Karpas-422 (cell line): ENCODE data around the gene CDIP1. TPM values are rescaled to one million over a fixed set of nuclear protein-coding genes. Genes with fewer than 3 reads are reported as not detected.
"Not testable (repeated sequence)": the region's sequence is repeated elsewhere in the genome, so short reads cannot be mapped to it uniquely, and the experiment has no call there.

Experiments used
- DNase-seq: peaks from one replicate; pipeline ENCODE4 v3.0.0-alpha.2; 2015
- H2AFZ ChIP-seq: fragments of 200-600 bp; sonication (generic); 2 replicates; pipeline ENCODE4 v1.6.1; 2014; ENCODE audit warnings: antibody characterized with exemption, low read length, mixed read lengths
- H3K27ac ChIP-seq: fragments of 200-600 bp; sonication (generic); 2 replicates; pipeline ENCODE4 v1.5.1; 2014; ENCODE audit warnings: mild to moderate bottlenecking, low read length, moderate library complexity
- H3K27me3 ChIP-seq: fragments of 200-600 bp; sonication (generic); 2 replicates; pipeline ENCODE4 v1.6.1; 2014; ENCODE audit warnings: low read length, mixed read lengths
- H3K36me3 ChIP-seq: fragments of 200-600 bp; sonication (generic); 2 replicates; pipeline ENCODE4 v1.6.1; 2014; ENCODE audit warnings: low read length, mixed read lengths; ENCODE audit not compliant: insufficient read depth
- H3K4me1 ChIP-seq: fragments of 200-600 bp; sonication (generic); 2 replicates; pipeline ENCODE4 v1.6.1; 2014; ENCODE audit warnings: mild to moderate bottlenecking, low read length, mixed read lengths
- H3K4me2 ChIP-seq: fragments of 200-600 bp; sonication (generic); 2 replicates; pipeline ENCODE4 v1.6.1; 2014; ENCODE audit warnings: low read length, low read depth, mild to moderate bottlenecking; ENCODE audit not compliant: poor library complexity, severe bottlenecking
- H3K4me3 ChIP-seq: fragments of 200-600 bp; sonication (generic); 2 replicates; pipeline ENCODE4 v1.5.1; 2014; ENCODE audit warnings: mild to moderate bottlenecking, antibody characterized with exemption, low read length, mixed read lengths
- H3K79me2 ChIP-seq: fragments of 200-600 bp; sonication (generic); 2 replicates; pipeline ENCODE4 v1.6.1; 2014; ENCODE audit warnings: mild to moderate bottlenecking, low read length, mixed read lengths
- H3K9ac ChIP-seq: fragments of 200-600 bp; sonication (generic); 2 replicates; pipeline ENCODE4 v1.6.0; 2014; ENCODE audit warnings: low read length
- H3K9me2 ChIP-seq: fragments of 200-600 bp; sonication (generic), shearing (Covaris generic); replicated peaks from 2 replicates; pipeline ENCODE4 v1.6.0; 2014; ENCODE audit warnings: mild to moderate bottlenecking, low read length, moderate library complexity; ENCODE audit not compliant: insufficient read depth
- H3K9me3 ChIP-seq: fragments of 300-700, 200-600 bp; sonication (generic); 2 replicates; pipeline ENCODE4 v1.6.1; 2014; ENCODE audit warnings: low read length, mixed read lengths
- H4K20me1 ChIP-seq: fragments of 200-600 bp; sonication (generic); 2 replicates; pipeline ENCODE4 v1.6.1; 2014; ENCODE audit warnings: mild to moderate bottlenecking, antibody characterized with exemption, low read length, low read depth; ENCODE audit not compliant: insufficient read depth
- total RNA-seq: library from RNA; depleted of rRNA; stranded (reverse); fragments of >200 nt; shearing (Covaris generic); gene quantifications from 2 replicates; pipeline ENCODE4 v1.2.3, GENCODE V29; 2014; ENCODE audit warnings: low replicate concordance; rRNA removed

Gene CDIP1
- total RNA-seq = not detected in 2 replicates

DNA sequence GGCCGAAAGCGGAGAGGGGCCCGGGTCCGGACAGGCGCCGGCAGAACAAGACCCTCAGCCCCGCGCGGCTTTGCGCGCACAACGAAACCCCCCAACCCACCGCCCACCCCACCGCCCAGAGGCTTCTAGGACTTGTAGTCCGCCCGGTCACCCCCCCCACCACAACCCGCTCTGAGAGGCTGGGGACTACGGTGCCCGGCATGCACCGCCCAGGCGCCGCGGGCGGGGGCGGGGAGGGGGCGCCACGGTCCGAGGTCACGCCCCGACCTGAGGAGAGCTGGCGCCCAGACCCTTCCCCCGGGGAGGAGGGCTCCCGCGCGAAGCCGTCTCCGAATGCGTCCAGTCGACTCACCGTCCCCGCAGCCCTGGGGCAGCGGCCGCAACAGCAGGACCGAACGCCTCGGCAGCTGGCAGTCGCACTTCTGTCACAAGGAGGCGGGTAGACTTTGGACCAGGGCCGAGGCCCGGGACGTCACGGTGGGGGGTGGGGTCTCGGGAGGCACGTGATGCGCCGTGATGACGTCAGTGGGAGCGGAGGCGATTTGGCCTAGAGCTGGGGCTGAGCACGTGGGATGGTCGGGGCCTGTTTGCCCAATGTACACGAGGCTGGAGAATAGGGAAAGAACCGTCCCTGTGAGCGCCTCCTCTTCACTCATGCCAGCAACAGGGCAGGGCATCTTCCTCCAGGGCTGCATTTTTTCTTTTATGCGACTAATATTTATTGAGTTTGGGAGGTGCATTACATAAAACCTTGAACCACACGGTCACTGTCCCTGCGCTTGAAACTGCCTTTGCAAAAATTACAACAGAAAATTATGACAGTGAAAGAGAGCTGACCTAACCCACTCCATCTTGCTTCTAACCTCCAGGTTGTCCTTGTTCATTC lies at the start of gene CDIP1:
CDIP1 (minus strand) TSS at position 424 of the 886 bp plus-strand sequence. CDS start 24,643 bp downstream, outside the sequence.
- Histone ChIP-seq H3K9me3 (no peaks in the 10 kb centered on the region; the same call in none of the 2 replicates), H4K20me1 (no peaks in the 10 kb centered on the region), H3K4me3 (no peak within 1 kb of the TSS), H3K27ac (no peak within 1 kb of the TSS), H3K4me1 (no peaks in the 10 kb centered on the region), H3K79me2 (no peaks in the 10 kb centered on the region), H3K4me2 (no peak within 1 kb of the TSS), H2AFZ (no peak within 1 kb of the TSS), H3K36me3 (no peaks in the 10 kb centered on the region), H3K27me3 (no peaks in the 10 kb centered on the region), H3K9me2 (no peaks in the 10 kb centered on the region), H3K9ac (no peak within 1 kb of the TSS)
- no peak for DNase-seq

DNA sequence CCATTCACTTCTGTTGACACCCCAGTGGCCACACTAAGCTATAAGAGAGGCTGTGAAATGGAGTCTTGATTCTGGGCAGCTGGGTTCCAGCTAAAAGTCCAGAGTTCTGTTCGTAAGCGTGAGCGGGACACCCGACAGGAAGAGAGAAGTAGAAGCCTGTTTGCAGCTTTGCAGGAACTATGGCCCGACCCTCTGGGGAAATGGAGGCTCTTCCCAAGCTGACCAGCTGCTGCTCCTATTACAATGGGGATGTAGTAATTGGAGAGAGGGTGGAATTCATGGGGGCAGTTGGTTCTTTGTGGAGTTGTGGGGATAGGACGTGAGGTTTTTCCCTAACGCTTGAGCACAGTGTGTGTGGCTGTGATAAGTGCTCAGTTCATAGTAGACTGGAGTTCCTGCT lies 47.7 kb upstream of the CDIP1 start:
- Histone ChIP-seq H3K9me2 (no peaks in the 10 kb centered on the region), H4K20me1 (no peaks in the 10 kb centered on the region), H3K36me3 (no peaks in the 10 kb centered on the region), H3K4me1 (no peaks in the 10 kb centered on the region), H3K27ac (no peak overlapping the region), H3K4me3 (no peak overlapping the region), H2AFZ (no peak overlapping the region), H3K27me3 (no peaks in the 10 kb centered on the region), H3K79me2 (no peaks in the 10 kb centered on the region), H3K4me2 (no peak overlapping the region), H3K9me3 (no peaks in the 10 kb centered on the region), H3K9ac (no peak overlapping the region)
- peak; percentile 11 for DNase-seq

DNA sequence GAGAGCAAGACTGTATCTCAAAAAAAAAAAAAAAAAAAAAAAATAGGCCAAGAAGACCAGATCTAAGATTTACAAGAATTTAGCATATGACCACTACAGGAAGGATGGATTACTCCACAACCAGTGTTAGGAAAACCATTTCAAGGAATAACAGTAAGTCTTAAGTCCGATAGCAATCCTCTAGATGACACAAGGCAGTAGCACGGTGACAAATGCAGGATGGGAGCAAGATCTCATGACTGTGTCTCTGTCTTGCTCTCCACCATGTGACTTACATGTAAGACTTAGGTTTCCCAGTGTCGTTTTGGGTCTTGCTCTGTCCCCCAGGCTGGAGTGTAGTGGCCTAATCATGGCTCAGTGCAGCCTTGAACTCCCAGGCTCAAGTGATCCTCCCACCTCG lies 45.3 kb upstream of the CDIP1 start:
- no peak overlapping the region for H3K9ac ChIP-seq
- H3K4me3 ChIP-seq = no peak overlapping the region
- no peak overlapping the region for H3K4me2 ChIP-seq
- no peaks in the 10 kb centered on the region for H3K4me1 ChIP-seq
- H3K27ac ChIP-seq = no peak overlapping the region
- H3K27me3 ChIP-seq = no peaks in the 10 kb centered on the region
- H2AFZ ChIP-seq = no peak overlapping the region
- H3K9me2 ChIP-seq = no peaks in the 10 kb centered on the region
- H3K36me3 ChIP-seq = no peaks in the 10 kb centered on the region
- no peaks in the 10 kb centered on the region for H3K79me2 ChIP-seq
- H3K9me3 ChIP-seq = no peaks in the 10 kb centered on the region
- no peaks in the 10 kb centered on the region for H4K20me1 ChIP-seq
- no peak for DNase-seq

DNA sequence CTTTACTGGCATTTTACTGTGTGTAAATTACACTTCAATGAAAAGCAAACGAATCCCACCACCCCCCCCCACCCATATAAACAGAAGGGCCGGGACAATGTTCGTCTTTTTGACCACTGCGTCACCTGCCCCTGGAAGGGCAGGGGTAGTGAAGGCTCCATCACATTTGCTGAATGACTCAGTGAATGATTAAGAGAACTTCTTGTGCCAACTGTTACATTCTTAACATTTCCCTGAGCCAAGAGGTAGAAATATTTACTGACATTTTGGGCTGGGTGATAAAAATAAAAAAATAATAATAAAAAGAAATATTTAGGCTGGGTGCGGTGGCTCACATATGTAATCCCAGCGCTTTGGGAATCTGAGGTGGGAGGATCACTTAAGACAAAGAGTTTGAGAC lies 41.7 kb upstream of the CDIP1 start:
- Histone ChIP-seq H3K4me2 (no peak overlapping the region), H3K36me3 (no peaks in the 10 kb centered on the region), H3K9me2 (no peaks in the 10 kb centered on the region), H3K27me3 (no peaks in the 10 kb centered on the region), H3K9ac (no peak overlapping the region), H3K79me2 (no peaks in the 10 kb centered on the region), H3K27ac (no peak overlapping the region), H3K4me1 (no peaks in the 10 kb centered on the region), H3K4me3 (no peak overlapping the region), H2AFZ (no peak overlapping the region), H3K9me3 (no peaks in the 10 kb centered on the region), H4K20me1 (no peaks in the 10 kb centered on the region)
- DNase-seq = no peak

DNA sequence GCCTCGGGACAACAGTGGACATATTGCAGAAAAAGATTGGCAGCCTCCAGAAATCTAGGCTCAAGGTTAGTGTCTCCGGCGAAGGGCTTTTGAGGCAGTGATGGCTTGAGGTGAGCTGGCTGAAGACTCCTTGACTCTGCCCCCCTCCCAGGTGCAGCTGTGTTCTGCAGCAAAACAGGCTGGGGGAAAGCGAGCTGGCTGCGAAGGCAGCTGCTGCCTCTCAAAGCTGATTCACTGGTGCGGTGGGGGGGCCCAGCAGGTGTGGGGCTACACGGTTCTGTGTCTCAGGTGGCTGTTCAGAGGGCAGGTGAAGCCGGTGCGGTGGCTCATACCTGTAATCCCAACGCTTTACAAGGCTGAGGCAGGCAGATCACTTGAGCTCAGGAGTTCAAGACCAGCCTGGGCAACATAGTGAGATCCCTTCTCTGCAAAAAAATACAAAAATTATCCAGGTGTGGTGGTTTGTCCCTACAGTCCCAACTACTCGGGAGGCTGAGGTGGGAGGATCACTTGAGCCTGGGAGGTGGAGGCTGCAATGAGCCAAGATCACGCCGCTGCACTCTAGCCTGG lies 40.5 kb upstream of the CDIP1 start:
- no peak overlapping the region for H3K27ac ChIP-seq
- no peaks in the 10 kb centered on the region for H3K4me1 ChIP-seq
- no peaks in the 10 kb centered on the region for H3K79me2 ChIP-seq
- no peaks in the 10 kb centered on the region for H4K20me1 ChIP-seq
- H3K4me2 ChIP-seq = no peak overlapping the region
- H3K9ac ChIP-seq = no peak overlapping the region
- H3K36me3 ChIP-seq = no peaks in the 10 kb centered on the region
- no peaks in the 10 kb centered on the region for H3K9me3 ChIP-seq
- H3K4me3 ChIP-seq = no peak overlapping the region
- H3K27me3 ChIP-seq = no peaks in the 10 kb centered on the region
- no peaks in the 10 kb centered on the region for H3K9me2 ChIP-seq
- no peak overlapping the region for H2AFZ ChIP-seq
- DNase-seq = peak; percentile 26

DNA sequence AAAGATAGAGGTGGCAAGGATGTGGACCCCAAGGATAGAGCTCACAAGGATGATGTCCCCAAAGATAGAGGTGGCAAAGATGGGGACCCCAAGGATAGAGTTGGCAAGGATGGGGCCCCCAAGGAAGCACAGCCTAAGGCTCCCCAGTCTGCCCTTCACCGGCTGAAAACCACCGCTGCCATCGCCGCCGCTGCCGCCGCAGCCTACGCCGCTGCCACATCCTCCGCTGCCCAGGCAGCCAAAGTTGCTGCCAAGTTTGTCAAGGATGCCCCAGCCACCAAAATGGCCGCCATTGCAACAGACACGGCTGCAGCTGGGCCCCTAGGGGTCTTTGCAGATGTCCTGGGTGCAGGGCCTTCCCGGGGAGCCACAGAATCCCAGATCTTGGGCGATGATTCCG lies 37.4 kb upstream of the CDIP1 start:
- H3K4me3 ChIP-seq = no peak overlapping the region
- no peaks in the 10 kb centered on the region for H3K9me3 ChIP-seq
- no peaks in the 10 kb centered on the region for H3K9me2 ChIP-seq
- no peaks in the 10 kb centered on the region for H3K27me3 ChIP-seq
- H3K4me2 ChIP-seq = no peak overlapping the region
- H3K27ac ChIP-seq = no peak overlapping the region
- no peaks in the 10 kb centered on the region for H3K4me1 ChIP-seq
- no peaks in the 10 kb centered on the region for H3K79me2 ChIP-seq
- no peaks in the 10 kb centered on the region for H4K20me1 ChIP-seq
- no peak overlapping the region for H3K9ac ChIP-seq
- no peak for DNase-seq
- H2AFZ ChIP-seq = no peak overlapping the region
- H3K36me3 ChIP-seq = no peaks in the 10 kb centered on the region

DNA sequence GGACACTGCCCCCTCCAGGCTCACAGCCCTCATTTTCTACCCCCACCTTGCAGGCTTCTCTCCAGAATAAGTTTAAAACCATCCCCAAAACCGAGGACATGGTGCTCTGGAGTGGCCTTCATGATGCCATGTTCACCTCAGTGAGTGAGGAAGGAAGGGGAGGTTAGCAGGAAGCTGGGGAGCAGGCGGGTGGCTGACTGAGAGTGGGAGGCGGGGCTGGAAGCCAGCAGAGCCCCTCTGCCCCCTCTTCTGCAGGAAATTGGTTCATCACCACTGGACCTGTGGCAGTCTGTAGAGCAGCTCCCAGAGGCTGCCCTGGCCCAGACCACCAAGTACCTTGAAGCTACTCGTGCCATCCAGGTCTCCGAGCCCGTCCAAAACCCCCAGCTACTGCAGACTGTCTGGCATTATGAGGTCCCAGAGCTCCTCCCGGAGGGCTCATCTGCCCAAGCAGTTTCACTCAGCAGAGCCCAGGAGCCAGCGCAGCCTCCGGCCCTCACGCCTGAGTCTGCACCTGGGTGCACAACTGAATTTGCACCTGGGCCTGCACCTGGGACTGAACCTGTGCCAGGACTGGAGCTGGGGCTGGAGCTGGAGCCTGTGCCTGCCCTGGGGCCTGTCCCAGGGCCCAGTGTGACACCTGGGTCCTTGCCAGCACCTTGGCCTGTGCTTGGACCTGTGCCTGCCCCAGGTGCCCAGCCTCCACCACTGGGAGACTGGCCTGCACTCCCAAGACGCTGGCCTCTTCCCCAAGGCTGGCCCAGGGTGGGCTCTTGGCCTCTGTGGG lies 36.5 kb upstream of the CDIP1 start:
- no peaks in the 10 kb centered on the region for H4K20me1 ChIP-seq
- H3K27ac ChIP-seq = no peak overlapping the region
- H3K4me2 ChIP-seq = no peak overlapping the region
- H3K36me3 ChIP-seq = no peaks in the 10 kb centered on the region
- no peak overlapping the region for H2AFZ ChIP-seq
- H3K79me2 ChIP-seq = no peaks in the 10 kb centered on the region
- H3K9me2 ChIP-seq = no peaks in the 10 kb centered on the region
- no peaks in the 10 kb centered on the region for H3K9me3 ChIP-seq
- no peak overlapping the region for H3K9ac ChIP-seq
- no peaks in the 10 kb centered on the region for H3K27me3 ChIP-seq
- H3K4me1 ChIP-seq = no peaks in the 10 kb centered on the region
- H3K4me3 ChIP-seq = no peak overlapping the region
- no peak for DNase-seq

DNA sequence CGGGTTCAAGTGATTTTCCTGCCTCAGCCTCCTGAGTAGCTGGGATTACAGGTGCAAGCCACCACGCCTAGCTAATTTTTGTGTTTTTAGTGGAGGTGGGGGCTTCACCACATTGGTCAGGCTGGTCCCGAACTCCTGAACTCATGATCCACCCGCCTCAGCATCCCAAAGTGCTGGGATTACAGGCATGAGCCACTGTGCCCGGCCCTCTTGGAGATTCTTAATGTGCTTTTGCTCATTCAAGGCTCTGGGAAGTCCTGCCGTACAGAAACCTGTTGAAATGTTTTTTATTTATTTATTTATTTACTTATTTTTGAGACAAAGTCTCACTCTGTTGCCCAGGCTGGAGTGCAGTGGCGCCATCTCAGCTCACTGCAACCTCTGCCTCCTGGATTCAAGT lies 35.4 kb upstream of the CDIP1 start:
- not testable (repeated sequence) for DNase-seq, H4K20me1 ChIP-seq, H3K27me3 ChIP-seq, H3K4me3 ChIP-seq, H3K79me2 ChIP-seq, H3K4me1 ChIP-seq, H3K9ac ChIP-seq, H3K27ac ChIP-seq, H3K4me2 ChIP-seq, H3K9me2 ChIP-seq, H2AFZ ChIP-seq, H3K36me3 ChIP-seq, H3K9me3 ChIP-seq
